ENCODE results near the gene SLC16A7.

DNA sequence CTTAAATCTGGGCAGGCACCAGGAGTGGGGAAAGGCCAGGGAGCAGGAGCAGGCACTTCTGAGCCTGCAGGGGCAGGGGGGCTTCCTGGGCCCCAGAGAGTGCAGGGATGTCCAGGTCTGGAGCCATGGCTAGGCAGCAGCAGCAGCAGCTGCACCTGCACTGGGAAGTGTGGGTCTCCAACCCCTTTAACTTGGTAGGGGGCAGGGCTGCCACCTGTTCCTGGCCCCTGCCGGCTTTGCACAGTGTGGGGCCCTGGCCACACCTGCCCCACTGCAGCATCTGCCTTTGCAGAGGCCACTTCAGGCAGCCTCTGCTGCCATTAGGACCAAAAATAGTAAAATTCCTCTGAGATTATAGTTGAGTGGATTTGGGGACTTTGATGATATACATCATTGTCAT lies 138.5 kb downstream of the SLC16A7 start:
- TF ChIP-seq, protein P1, sequence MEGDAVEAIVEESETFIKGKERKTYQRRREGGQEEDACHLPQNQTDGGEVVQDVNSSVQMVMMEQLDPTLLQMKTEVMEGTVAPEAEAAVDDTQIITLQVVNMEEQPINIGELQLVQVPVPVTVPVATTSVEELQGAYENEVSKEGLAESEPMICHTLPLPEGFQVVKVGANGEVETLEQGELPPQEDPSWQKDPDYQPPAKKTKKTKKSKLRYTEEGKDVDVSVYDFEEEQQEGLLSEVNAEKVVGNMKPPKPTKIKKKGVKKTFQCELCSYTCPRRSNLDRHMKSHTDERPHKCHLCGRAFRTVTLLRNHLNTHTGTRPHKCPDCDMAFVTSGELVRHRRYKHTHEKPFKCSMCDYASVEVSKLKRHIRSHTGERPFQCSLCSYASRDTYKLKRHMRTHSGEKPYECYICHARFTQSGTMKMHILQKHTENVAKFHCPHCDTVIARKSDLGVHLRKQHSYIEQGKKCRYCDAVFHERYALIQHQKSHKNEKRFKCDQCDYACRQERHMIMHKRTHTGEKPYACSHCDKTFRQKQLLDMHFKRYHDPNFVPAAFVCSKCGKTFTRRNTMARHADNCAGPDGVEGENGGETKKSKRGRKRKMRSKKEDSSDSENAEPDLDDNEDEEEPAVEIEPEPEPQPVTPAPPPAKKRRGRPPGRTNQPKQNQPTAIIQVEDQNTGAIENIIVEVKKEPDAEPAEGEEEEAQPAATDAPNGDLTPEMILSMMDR (IDR thresholded peaks at IDR 0.05): no peak
- TF ChIP-seq POLR2AphosphoS5 (IDR thresholded peaks at IDR 0.05): no peak
- TF ChIP-seq POLR2A (IDR thresholded peaks at IDR 0.05): no peak
- no peak for TF ChIP-seq EP300 (IDR thresholded peaks at IDR 0.05; ENCODE audit: low read depth)
